Duodenal mucosa (tissue), 2 donors: ENCODE measurements around the gene MTHFR.
A peak's percentile ranks its signal among the peaks of the same experiment; 100 is the strongest.

Source experiments
- H3K27ac ChIP-seq: one replicate; pipeline ENCODE4 v1.7.0; 2013; ENCODE audit warnings: low read depth, low read length
- H3K27me3 ChIP-seq, 2 donors: one replicate each; pipeline ENCODE4 v1.7.0; 2013; ENCODE audit warnings: low read length in 2 of 2, control low read depth in 1 of 2; ENCODE audit not compliant: insufficient read depth in 2 of 2, control insufficient read depth in 1 of 2
- H3K36me3 ChIP-seq, 2 donors: one replicate each; pipeline ENCODE4 v1.7.0; 2013; ENCODE audit warnings: low read length in 2 of 2, control low read depth in 1 of 2; ENCODE audit not compliant: insufficient read depth in 2 of 2, control insufficient read depth in 1 of 2
- H3K4me1 ChIP-seq, 2 donors: one replicate each; pipeline ENCODE4 v1.7.0; 2013; ENCODE audit warnings: low read length in 2 of 2, control low read depth in 1 of 2; ENCODE audit not compliant: insufficient read depth in 2 of 2, control insufficient read depth in 1 of 2
- H3K4me3 ChIP-seq, 2 donors: one replicate each; pipeline ENCODE4 v1.7.0; 2013; ENCODE audit warnings: low read length in 2 of 2, low read depth in 1 of 2
- H3K9ac ChIP-seq, 2 donors: one replicate each; pipeline ENCODE4 v1.7.0; 2013; ENCODE audit warnings: low read length in 2 of 2, low read depth in 1 of 2
- H3K9me3 ChIP-seq, 2 donors: one replicate each; pipeline ENCODE4 v1.7.0; 2013; ENCODE audit warnings: low read length in 2 of 2, control low read depth in 1 of 2; ENCODE audit not compliant: control insufficient read depth in 1 of 2

MTHFR gene

GRCh38 chr1:11805422-11806306, at the start of gene MTHFR, which contains the start of gene CLCN6:
Gene MTHFR (minus strand): TSS chr1:11805964. CDS start chr1:11803116, 2,848 bp downstream.
Gene CLCN6 (plus strand): TSS chr1:11806191. CDS start chr1:11806263, 72 bp downstream.
- peaks cover 11 to 28% of the 10 kb centered on the region in 2 donors for H3K36me3 ChIP-seq
- no peaks in the 10 kb centered on the region for H3K9me3 ChIP-seq
- H3K27ac ChIP-seq, result peak within 1 kb of the TSS; percentile 99
- peaks cover 50 to 51% of the 10 kb centered on the region in 2 donors for H3K4me1 ChIP-seq
- H3K4me3 ChIP-seq, result peak within 1 kb of the TSS; percentile 90 to 96
- no peaks in the 10 kb centered on the region for H3K27me3 ChIP-seq
- H3K9ac ChIP-seq, result peak within 1 kb of the TSS; percentile 99

- no peak overlapping the region for H3K27ac ChIP-seq
- peaks cover 27 to 30% of the 10 kb centered on the region in 2 donors for H3K27me3 ChIP-seq
- H3K9me3 ChIP-seq, result no peaks in the 10 kb centered on the region
Measured at GRCh38 chr1:11855430-11855829, 49.7 kb upstream of the MTHFR start.

GRCh38 chr1:11854519-11854918, 48.8 kb upstream of the MTHFR start:
- no peaks in the 10 kb centered on the region for H3K36me3 ChIP-seq
- H3K9me3 ChIP-seq, result no peaks in the 10 kb centered on the region
- H3K27me3 ChIP-seq, result peaks cover 20 to 25% of the 10 kb centered on the region in 2 donors
- H3K27ac ChIP-seq, result no peak overlapping the region
- no peak overlapping the region for H3K4me3 ChIP-seq
- H3K9ac ChIP-seq, result no peak overlapping the region
- H3K4me1 ChIP-seq, result no peaks in the 10 kb centered on the region

More at GRCh38 chr1:11855430-11855829, 49.7 kb upstream of the MTHFR start:
- H3K4me3 ChIP-seq, result no peak overlapping the region
- no peak overlapping the region for H3K9ac ChIP-seq
- no peaks in the 10 kb centered on the region for H3K36me3 ChIP-seq
- H3K4me1 ChIP-seq, result no peaks in the 10 kb centered on the region

DNA sequence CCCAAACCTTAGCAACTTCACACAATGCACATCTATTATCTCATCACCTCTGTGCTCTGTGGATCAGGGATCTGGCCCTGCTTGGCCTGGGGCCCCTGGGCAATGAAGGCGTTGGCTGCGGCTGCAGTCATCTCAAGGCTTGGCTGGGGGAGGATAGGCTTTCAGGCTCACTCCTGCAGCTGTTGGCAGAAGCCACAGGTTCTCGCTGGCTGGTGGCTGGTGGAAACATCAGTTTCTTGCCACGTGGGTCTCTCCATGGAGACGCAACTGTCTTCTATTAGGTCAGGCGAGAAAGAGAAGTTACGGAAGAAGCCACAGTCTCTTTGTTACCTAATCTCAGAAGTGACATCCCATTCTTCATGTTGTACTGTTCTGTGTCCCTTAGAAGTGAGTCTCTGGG, 45.4 kb upstream of the MTHFR start:
- H3K36me3 ChIP-seq, result no peaks in the 10 kb centered on the region
- no peak overlapping the region for H3K27ac ChIP-seq
- H3K4me3 ChIP-seq, result no peak overlapping the region
- peaks cover 0 to 4% of the 10 kb centered on the region in 2 donors for H3K27me3 ChIP-seq
- no peaks in the 10 kb centered on the region for H3K9me3 ChIP-seq
- no peaks in the 10 kb centered on the region for H3K4me1 ChIP-seq
- no peak overlapping the region for H3K9ac ChIP-seq

DNA sequence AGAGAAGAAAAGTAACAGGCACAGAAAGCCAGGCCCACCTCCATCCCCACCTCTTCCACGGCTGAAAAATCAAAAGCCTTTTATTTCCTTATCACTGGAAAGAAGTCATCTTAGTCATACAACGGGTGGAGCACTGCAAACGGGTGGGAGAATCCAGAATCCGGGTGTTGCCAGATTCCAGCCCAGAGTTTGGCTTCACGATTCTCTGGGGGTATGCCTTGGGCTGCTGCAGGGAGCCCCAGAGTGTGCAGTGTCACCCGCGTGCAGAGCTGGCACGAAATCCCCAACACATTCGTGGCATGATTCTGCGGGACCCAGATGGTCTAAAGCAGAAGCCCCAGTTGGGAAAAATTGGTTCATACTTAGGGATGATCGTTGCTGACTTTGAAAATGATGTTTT, 44.4 kb upstream of the MTHFR start:
- Histone ChIP-seq H3K4me3 (no peak overlapping the region), H3K36me3 (peaks cover 0 to 6% of the 10 kb centered on the region in 2 donors), H3K9me3 (no peaks in the 10 kb centered on the region), H3K27me3 (peaks cover 0 to 4% of the 10 kb centered on the region in 2 donors), H3K9ac (no peak overlapping the region), H3K4me1 (no peaks in the 10 kb centered on the region), H3K27ac (no peak overlapping the region)

DNA sequence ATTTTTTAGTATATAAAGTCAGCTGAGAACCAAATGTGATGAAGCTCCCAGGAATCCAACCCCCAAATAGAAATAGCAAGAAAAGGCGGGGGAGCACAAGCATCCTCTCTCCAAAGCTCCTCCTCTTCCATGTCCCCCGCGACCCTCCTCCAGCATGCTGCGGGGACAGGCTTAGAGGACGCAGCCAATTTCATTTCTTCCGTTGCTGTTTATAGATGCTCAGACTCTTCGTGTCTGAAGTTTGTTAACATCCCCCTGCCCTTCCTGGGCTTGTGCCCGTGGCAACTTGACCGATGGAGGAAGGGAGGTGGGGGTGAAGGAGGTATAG, 42.6 kb upstream of the MTHFR start:
- Histone ChIP-seq H3K36me3 (peaks cover 0 to 19% of the 10 kb centered on the region in 2 donors), H3K4me3 (no peak overlapping the region), H3K9ac (no peak overlapping the region), H3K4me1 (no peaks in the 10 kb centered on the region), H3K27ac (no peak overlapping the region), H3K9me3 (no peaks in the 10 kb centered on the region), H3K27me3 (no peaks in the 10 kb centered on the region)

GRCh38 chr1:11847667-11848372, 42.1 kb upstream of the MTHFR start, which contains the start of gene NPPA:
Gene NPPA (minus strand): TSS chr1:11847783. CDS start chr1:11847684, 99 bp downstream.
- Histone ChIP-seq H3K27ac (no peak within 1 kb of the TSS), H3K4me3 (no peak within 1 kb of the TSS), H3K27me3 (no peaks in the 10 kb centered on the region), H3K9ac (no peak within 1 kb of the TSS), H3K36me3 (peaks cover 0 to 21% of the 10 kb centered on the region in 2 donors), H3K4me1 (no peaks in the 10 kb centered on the region), H3K9me3 (no peaks in the 10 kb centered on the region)

DNA sequence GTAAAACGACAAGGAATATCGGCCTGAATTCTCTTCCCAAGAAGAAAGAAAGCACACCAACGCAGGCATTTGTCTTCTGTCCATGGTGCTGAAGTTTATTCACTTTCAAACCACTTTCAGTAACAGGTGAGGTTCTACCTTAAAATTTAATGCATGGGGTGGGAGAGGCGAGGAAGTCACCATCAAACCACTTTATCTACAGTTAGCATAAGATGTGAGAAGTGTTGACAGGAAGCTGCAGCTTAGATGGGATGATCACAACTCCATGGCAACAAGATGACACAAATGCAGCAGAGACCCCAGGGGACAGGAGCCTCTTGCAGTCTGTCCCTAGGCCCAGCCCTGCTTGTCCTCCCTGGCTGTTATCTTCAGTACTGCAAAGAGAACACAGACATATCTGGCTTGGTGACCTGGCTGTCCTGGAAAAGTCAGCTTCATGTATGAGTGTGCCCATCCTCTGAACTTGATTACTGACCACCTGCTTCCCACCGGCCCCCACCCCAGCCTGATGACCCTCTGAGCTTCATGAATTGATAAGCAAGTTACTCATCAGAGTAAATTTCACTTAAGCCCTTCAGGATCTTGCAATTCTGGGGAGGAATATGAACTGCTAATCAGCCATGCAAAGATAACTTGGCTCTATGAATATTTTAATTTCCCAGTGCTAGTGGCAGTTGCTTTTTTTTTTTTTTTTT, 40.0 kb upstream of the MTHFR start:
- Histone ChIP-seq H3K9ac (no peak overlapping the region), H3K4me3 (no peak overlapping the region), H3K4me1 (no peaks in the 10 kb centered on the region), H3K9me3 (no peaks in the 10 kb centered on the region), H3K27ac (no peak overlapping the region), H3K36me3 (peaks cover 15 to 38% of the 10 kb centered on the region in 2 donors), H3K27me3 (no peaks in the 10 kb centered on the region)

DNA sequence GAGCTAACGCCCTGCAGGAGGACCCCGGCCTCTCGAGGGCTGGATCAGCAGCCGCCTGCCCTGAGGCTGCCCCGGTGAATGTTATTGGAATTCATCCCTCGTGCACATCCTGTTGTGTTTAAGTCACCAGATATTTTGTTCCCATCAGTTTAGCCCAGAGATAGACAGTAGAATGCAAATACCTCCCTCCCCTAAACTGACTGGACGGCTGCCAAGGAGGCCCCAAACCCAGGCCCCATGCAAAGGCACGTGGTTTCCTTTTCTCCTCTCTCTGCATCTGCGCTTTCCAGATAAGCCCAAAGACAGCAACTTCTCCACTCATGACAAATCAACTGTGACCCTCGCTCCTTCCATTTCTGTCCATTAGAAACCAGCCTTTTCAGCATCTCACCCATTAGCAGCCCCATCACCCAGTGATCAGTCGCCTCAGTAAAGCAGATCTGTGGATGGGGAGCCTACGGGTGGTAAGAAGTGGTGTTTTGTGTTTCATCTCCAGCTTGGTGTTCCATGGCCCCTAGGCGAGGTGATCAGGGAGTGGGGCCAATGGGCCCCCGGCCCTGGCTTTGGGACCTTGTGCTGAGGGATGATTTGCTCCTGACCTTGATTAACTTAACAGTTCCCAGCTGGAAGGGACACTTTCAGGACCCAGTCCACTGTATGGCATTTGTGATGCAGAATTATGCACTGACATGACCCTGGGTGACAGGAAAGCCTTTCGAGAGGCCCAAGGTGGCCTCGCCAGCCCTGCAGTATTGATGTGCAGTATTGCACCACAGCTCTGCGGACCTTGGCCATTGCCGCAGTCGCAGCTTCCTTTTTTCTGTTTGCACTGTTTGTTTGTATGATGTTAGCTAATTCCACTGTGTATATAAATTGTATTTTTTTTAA, 36.6 kb upstream of the MTHFR start:
- Histone ChIP-seq H3K4me3 (no peak overlapping the region), H3K27me3 (no peaks in the 10 kb centered on the region), H3K27ac (no peak overlapping the region), H3K36me3 (peaks cover 35 to 71% of the 10 kb centered on the region in 2 donors), H3K4me1 (no peaks in the 10 kb centered on the region), H3K9ac (no peak overlapping the region), H3K9me3 (no peaks in the 10 kb centered on the region)
